ENCODE results near the gene KRTAP10-12. TPM values are rescaled to one million over a fixed set of nuclear protein-coding genes. Genes with fewer than 3 reads are reported as not detected.

Gene KRTAP10-12
- total RNA-seq, 2 experiments from 2014 or later, result not detected

- Mint-ChIP-seq H3K4me3 (no peak overlapping the region), H3K27me3 (peaks cover 8% of the 10 kb centered on the region), H3K9me3 (peaks cover 13% of the 10 kb centered on the region), H3K27ac (no peak overlapping the region), H3K4me1 (ENCODE audit: low read depth) (peaks cover 7% of the 10 kb centered on the region), H3K36me3 (ENCODE audit: low read depth) (no peaks in the 10 kb centered on the region)
- peaks cover 0 to 4% of the 10 kb centered on the region in 2 experiments for H3K9me3 ChIP-seq (ENCODE audit: control insufficient read depth in 1 of 2, insufficient read depth in 1 of 2, low read length in 2 of 2)
- no peak for TF ChIP-seq CTCF (IDR thresholded peaks at IDR 0.05)
- ChIA-PET POLR2A (no interaction called here), CTCF (no interaction called here)
- peaks cover under 1% of the 10 kb centered on the region for H3K4me1 ChIP-seq (ENCODE audit: insufficient read depth, low read length)
- DNase-seq, result no peak
- no peak for ATAC-seq (ENCODE audit: poor library complexity)
- H3K27ac ChIP-seq (ENCODE audit: low read depth in 1 of 2, low read length in 2 of 2), result no peak overlapping the region
- no peak overlapping the region for H3K4me3 ChIP-seq (ENCODE audit: low read length)
- H3K36me3 ChIP-seq (ENCODE audit: insufficient read depth, low read length), result no peaks in the 10 kb centered on the region
- intact Hi-C loops (cut with DNase I, micrococcal nuclease), result no loop called here
- H3K27me3 ChIP-seq (ENCODE audit: control insufficient read depth in 1 of 2, insufficient read depth in 2 of 2, low read length in 2 of 2), result peaks cover 0 to under 1% of the 10 kb centered on the region in 2 experiments
These were observed 32.3 kb upstream of the KRTAP10-12 start for GRCh38 chr21:44664691-44665090.

- ATAC-seq (ENCODE audit: poor library complexity), result no peak
- Mint-ChIP-seq H3K27me3 (peaks cover 8% of the 10 kb centered on the region), H3K9me3 (peaks cover 8% of the 10 kb centered on the region), H3K27ac (no peak within 1 kb of the TSS), H3K4me3 (no peak within 1 kb of the TSS), H3K36me3 (ENCODE audit: low read depth) (no peaks in the 10 kb centered on the region), H3K4me1 (ENCODE audit: low read depth) (no peaks in the 10 kb centered on the region)
- Histone ChIP-seq H3K9me3 (ENCODE audit: control insufficient read depth in 1 of 2, insufficient read depth in 1 of 2, low read length in 2 of 2) (peaks cover 8 to 17% of the 10 kb centered on the region in 2 experiments), H3K4me3 (ENCODE audit: low read length) (no peak within 1 kb of the TSS), H3K36me3 (ENCODE audit: insufficient read depth, low read length) (no peaks in the 10 kb centered on the region), H3K27me3 (ENCODE audit: control insufficient read depth in 1 of 2, insufficient read depth in 2 of 2, low read length in 2 of 2) (peaks cover 0 to 2% of the 10 kb centered on the region in 2 experiments), H3K27ac (ENCODE audit: low read depth in 1 of 2, low read length in 2 of 2) (no peak within 1 kb of the TSS), H3K4me1 (ENCODE audit: insufficient read depth, low read length) (no peaks in the 10 kb centered on the region)
- POLR2A ChIA-PET, result interaction anchor here (2.5 kb wide), 1 partner anchor 9 kb away, joined by 7 read pairs; the partner anchor contains the start of gene KRTAP12-3
- DNase-seq, result no peak
- CTCF ChIA-PET, result interaction anchor here (1.1 kb wide), 1 partner anchor 120 kb away, joined by 3 read pairs; no protein-coding TSS in a partner anchor
- no peak for TF ChIP-seq CTCF (IDR thresholded peaks at IDR 0.05)
- intact Hi-C loops (cut with DNase I, micrococcal nuclease), result no loop called here
These were observed 30.3 kb upstream of the KRTAP10-12 start, which contains the start of gene KRTAP12-2 for GRCh38 chr21:44666401-44667320. Gene KRTAP12-2, minus strand, starts transcription at chr21:44666927. Its CDS starts 41 bp downstream, at chr21:44666886.

GRCh38 chr21:44667612-44668011, 29.4 kb upstream of the KRTAP10-12 start:
- ATAC-seq (ENCODE audit: poor library complexity) (no peak), DNase-seq (no peak)
- Mint-ChIP-seq H3K36me3 (ENCODE audit: low read depth) (no peaks in the 10 kb centered on the region), H3K27ac (no peak overlapping the region), H3K9me3 (peaks cover 4% of the 10 kb centered on the region), H3K27me3 (peaks cover 8% of the 10 kb centered on the region), H3K4me3 (no peak overlapping the region), H3K4me1 (ENCODE audit: low read depth) (no peaks in the 10 kb centered on the region)
- Histone ChIP-seq H3K4me1 (ENCODE audit: insufficient read depth, low read length) (no peaks in the 10 kb centered on the region), H3K27ac (ENCODE audit: low read depth in 1 of 2, low read length in 2 of 2) (no peak overlapping the region), H3K4me3 (ENCODE audit: low read length) (no peak overlapping the region), H3K27me3 (ENCODE audit: control insufficient read depth in 1 of 2, insufficient read depth in 2 of 2, low read length in 2 of 2) (peaks cover 0 to 2% of the 10 kb centered on the region in 2 experiments), H3K36me3 (ENCODE audit: insufficient read depth, low read length) (no peaks in the 10 kb centered on the region), H3K9me3 (ENCODE audit: control insufficient read depth in 1 of 2, insufficient read depth in 1 of 2, low read length in 2 of 2) (peaks cover 17 to 25% of the 10 kb centered on the region in 2 experiments)
- ChIA-PET CTCF (interaction anchor here (1.1 kb wide), 1 partner anchor 121 kb away, joined by 3 read pairs; no protein-coding TSS in a partner anchor), POLR2A (interaction anchor here (2.5 kb wide), 1 partner anchor 10 kb away, joined by 7 read pairs; the partner anchor contains the start of gene KRTAP12-3)
- intact Hi-C loops (cut with DNase I, micrococcal nuclease), result no loop called here
- TF ChIP-seq CTCF (IDR thresholded peaks at IDR 0.05), result no peak

All from CD4-positive, alpha-beta T cell (primary cell).